Activated naive CD4-positive, alpha-beta T cell treated with anti-CD3 and anti-CD28 coated beads, Interleukin-2, amount 50 U/mL, for 24 hours (primary cell): Measurements from ENCODE around the gene AQP12A.

Experiments
- H3K27ac Mint-ChIP-seq: one replicate; pipeline ENCODE4 v1.8.0; 2021; ENCODE audit warnings: mild to moderate bottlenecking, mixed read lengths
- H3K27me3 Mint-ChIP-seq: one replicate; pipeline ENCODE4 v1.8.0; 2021; ENCODE audit warnings: mixed read lengths
- H3K36me3 Mint-ChIP-seq: one replicate; pipeline ENCODE4 v1.8.0; 2021; ENCODE audit warnings: mixed read lengths
- H3K4me1 Mint-ChIP-seq: one replicate; pipeline ENCODE4 v1.8.0; 2021; ENCODE audit warnings: mixed read lengths
- H3K4me3 Mint-ChIP-seq: one replicate; pipeline ENCODE4 v1.8.0; 2021; ENCODE audit warnings: mild to moderate bottlenecking, mixed read lengths
- H3K9me3 Mint-ChIP-seq: one replicate; pipeline ENCODE4 v1.8.0; 2021; ENCODE audit warnings: mixed read lengths

AQP12A gene

GRCh38 chr2:240720686-240721595 is 29.3 kb downstream of the AQP12A start:
- Mint-ChIP-seq H3K27me3 (no peaks in the 10 kb centered on the region), H3K9me3 (no peaks in the 10 kb centered on the region), H3K4me3 (no peak overlapping the region), H3K4me1 (no peaks in the 10 kb centered on the region), H3K27ac (no peak overlapping the region), H3K36me3 (no peaks in the 10 kb centered on the region)

- no peak overlapping the region for H3K27ac Mint-ChIP-seq
- no peak overlapping the region for H3K4me3 Mint-ChIP-seq
- no peaks in the 10 kb centered on the region for H3K36me3 Mint-ChIP-seq
- H3K4me1 Mint-ChIP-seq: no peaks in the 10 kb centered on the region
- H3K9me3 Mint-ChIP-seq: no peaks in the 10 kb centered on the region
- no peaks in the 10 kb centered on the region for H3K27me3 Mint-ChIP-seq
These were observed 30.0 kb downstream of the AQP12A start for GRCh38 chr2:240721596-240722180.

GRCh38 chr2:240722376-240722775 is 30.7 kb downstream of the AQP12A start:
- Mint-ChIP-seq H3K27me3 (no peaks in the 10 kb centered on the region), H3K27ac (no peak overlapping the region), H3K36me3 (no peaks in the 10 kb centered on the region), H3K4me3 (no peak overlapping the region), H3K9me3 (no peaks in the 10 kb centered on the region), H3K4me1 (no peaks in the 10 kb centered on the region)

- no peaks in the 10 kb centered on the region for H3K9me3 Mint-ChIP-seq
- no peaks in the 10 kb centered on the region for H3K4me1 Mint-ChIP-seq
- no peak overlapping the region for H3K4me3 Mint-ChIP-seq
- H3K27me3 Mint-ChIP-seq: no peaks in the 10 kb centered on the region
- H3K36me3 Mint-ChIP-seq: no peaks in the 10 kb centered on the region
- H3K27ac Mint-ChIP-seq: no peak overlapping the region
These were observed 31.4 kb downstream of the AQP12A start for GRCh38 chr2:240722796-240723735.

- no peaks in the 10 kb centered on the region for H3K9me3 Mint-ChIP-seq
- no peaks in the 10 kb centered on the region for H3K4me1 Mint-ChIP-seq
- H3K4me3 Mint-ChIP-seq: no peak overlapping the region
- H3K27ac Mint-ChIP-seq: peak overlapping the region; percentile 70
- H3K27me3 Mint-ChIP-seq: no peaks in the 10 kb centered on the region
- H3K36me3 Mint-ChIP-seq: no peaks in the 10 kb centered on the region
These were observed 32.2 kb downstream of the AQP12A start for GRCh38 chr2:240723851-240724250.

- Mint-ChIP-seq H3K4me3 (no peak overlapping the region), H3K9me3 (no peaks in the 10 kb centered on the region), H3K36me3 (no peaks in the 10 kb centered on the region), H3K4me1 (no peaks in the 10 kb centered on the region), H3K27me3 (no peaks in the 10 kb centered on the region), H3K27ac (no peak overlapping the region)
These were observed 32.8 kb downstream of the AQP12A start for GRCh38 chr2:240724431-240724830.

- Mint-ChIP-seq H3K9me3 (no peaks in the 10 kb centered on the region), H3K27ac (no peak overlapping the region)
These were observed 33.6 kb downstream of the AQP12A start for GRCh38 chr2:240725266-240725665.

GRCh38 chr2:240725671-240726070 is 34.0 kb downstream of the AQP12A start:
- Mint-ChIP-seq H3K27me3 (no peaks in the 10 kb centered on the region), H3K4me3 (no peak overlapping the region), H3K27ac (no peak overlapping the region), H3K9me3 (no peaks in the 10 kb centered on the region), H3K36me3 (no peaks in the 10 kb centered on the region), H3K4me1 (no peaks in the 10 kb centered on the region)

More at GRCh38 chr2:240725266-240725665, 33.6 kb downstream of the AQP12A start:
- Mint-ChIP-seq H3K36me3 (no peaks in the 10 kb centered on the region), H3K4me1 (no peaks in the 10 kb centered on the region), H3K27me3 (no peaks in the 10 kb centered on the region), H3K4me3 (no peak overlapping the region)

- Mint-ChIP-seq H3K27ac (no peak overlapping the region), H3K9me3 (no peaks in the 10 kb centered on the region), H3K36me3 (no peaks in the 10 kb centered on the region), H3K4me1 (no peaks in the 10 kb centered on the region), H3K4me3 (no peak overlapping the region), H3K27me3 (no peaks in the 10 kb centered on the region)
These were observed 35.2 kb downstream of the AQP12A start for GRCh38 chr2:240726876-240727275.

- no peaks in the 10 kb centered on the region for H3K36me3 Mint-ChIP-seq
- no peak overlapping the region for H3K27ac Mint-ChIP-seq
These were observed 35.8 kb downstream of the AQP12A start for GRCh38 chr2:240727439-240727838.

GRCh38 chr2:240727913-240728312 is 36.2 kb downstream of the AQP12A start:
- H3K9me3 Mint-ChIP-seq: no peaks in the 10 kb centered on the region
- H3K4me3 Mint-ChIP-seq: no peak overlapping the region
- no peaks in the 10 kb centered on the region for H3K36me3 Mint-ChIP-seq
- no peak overlapping the region for H3K27ac Mint-ChIP-seq
- H3K27me3 Mint-ChIP-seq: no peaks in the 10 kb centered on the region
- H3K4me1 Mint-ChIP-seq: no peaks in the 10 kb centered on the region

More at GRCh38 chr2:240727439-240727838, 35.8 kb downstream of the AQP12A start:
- Mint-ChIP-seq H3K27me3 (no peaks in the 10 kb centered on the region), H3K4me3 (no peak overlapping the region), H3K4me1 (no peaks in the 10 kb centered on the region), H3K9me3 (no peaks in the 10 kb centered on the region)

GRCh38 chr2:240728361-240728760 is 36.7 kb downstream of the AQP12A start:
- Mint-ChIP-seq H3K27ac (no peak overlapping the region), H3K4me1 (no peaks in the 10 kb centered on the region), H3K36me3 (no peaks in the 10 kb centered on the region), H3K9me3 (no peaks in the 10 kb centered on the region), H3K4me3 (no peak overlapping the region), H3K27me3 (no peaks in the 10 kb centered on the region)

- no peaks in the 10 kb centered on the region for H3K9me3 Mint-ChIP-seq
- no peak overlapping the region for H3K4me3 Mint-ChIP-seq
- no peak overlapping the region for H3K27ac Mint-ChIP-seq
- no peaks in the 10 kb centered on the region for H3K36me3 Mint-ChIP-seq
- no peaks in the 10 kb centered on the region for H3K27me3 Mint-ChIP-seq
- H3K4me1 Mint-ChIP-seq: no peaks in the 10 kb centered on the region
These were observed 37.2 kb downstream of the AQP12A start for GRCh38 chr2:240728827-240729226.

GRCh38 chr2:240730501-240731177 is 39.0 kb downstream of the AQP12A start:
- H3K27ac Mint-ChIP-seq: no peak overlapping the region
- H3K4me3 Mint-ChIP-seq: no peak overlapping the region
- H3K9me3 Mint-ChIP-seq: no peaks in the 10 kb centered on the region
- no peaks in the 10 kb centered on the region for H3K4me1 Mint-ChIP-seq
- H3K27me3 Mint-ChIP-seq: no peaks in the 10 kb centered on the region
- no peaks in the 10 kb centered on the region for H3K36me3 Mint-ChIP-seq

GRCh38 chr2:240731178-240731545 is 39.5 kb downstream of the AQP12A start:
- H3K4me3 Mint-ChIP-seq: no peak overlapping the region
- no peaks in the 10 kb centered on the region for H3K4me1 Mint-ChIP-seq
- no peaks in the 10 kb centered on the region for H3K36me3 Mint-ChIP-seq
- H3K27me3 Mint-ChIP-seq: no peaks in the 10 kb centered on the region
- no peaks in the 10 kb centered on the region for H3K9me3 Mint-ChIP-seq
- no peak overlapping the region for H3K27ac Mint-ChIP-seq
